HPDE6-E6E7 (cell line): ENCODE results near the gene ZBTB32.
A peak's percentile ranks its signal among the peaks of the same experiment; 100 is the strongest.
"Not testable (repeated sequence)": the region's sequence is repeated elsewhere in the genome, so short reads cannot be mapped to it uniquely, and the experiment has no call there.

Experiments used
- DNase-seq: peaks from one replicate; pipeline ENCODE4 v3.0.0; 2011; ENCODE audit warnings: missing footprints; ENCODE audit errors: extremely low spot score

Gene ZBTB32, protein sequence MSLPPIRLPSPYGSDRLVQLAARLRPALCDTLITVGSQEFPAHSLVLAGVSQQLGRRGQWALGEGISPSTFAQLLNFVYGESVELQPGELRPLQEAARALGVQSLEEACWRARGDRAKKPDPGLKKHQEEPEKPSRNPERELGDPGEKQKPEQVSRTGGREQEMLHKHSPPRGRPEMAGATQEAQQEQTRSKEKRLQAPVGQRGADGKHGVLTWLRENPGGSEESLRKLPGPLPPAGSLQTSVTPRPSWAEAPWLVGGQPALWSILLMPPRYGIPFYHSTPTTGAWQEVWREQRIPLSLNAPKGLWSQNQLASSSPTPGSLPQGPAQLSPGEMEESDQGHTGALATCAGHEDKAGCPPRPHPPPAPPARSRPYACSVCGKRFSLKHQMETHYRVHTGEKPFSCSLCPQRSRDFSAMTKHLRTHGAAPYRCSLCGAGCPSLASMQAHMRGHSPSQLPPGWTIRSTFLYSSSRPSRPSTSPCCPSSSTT

GRCh38 chr19:35704218-35704617 is at the start of gene ZBTB32:
Gene ZBTB32, plus strand, starts transcription at chr19:35704558. Its CDS starts 10,069 bp downstream, at chr19:35714627.
- no peak for DNase-seq

DNA sequence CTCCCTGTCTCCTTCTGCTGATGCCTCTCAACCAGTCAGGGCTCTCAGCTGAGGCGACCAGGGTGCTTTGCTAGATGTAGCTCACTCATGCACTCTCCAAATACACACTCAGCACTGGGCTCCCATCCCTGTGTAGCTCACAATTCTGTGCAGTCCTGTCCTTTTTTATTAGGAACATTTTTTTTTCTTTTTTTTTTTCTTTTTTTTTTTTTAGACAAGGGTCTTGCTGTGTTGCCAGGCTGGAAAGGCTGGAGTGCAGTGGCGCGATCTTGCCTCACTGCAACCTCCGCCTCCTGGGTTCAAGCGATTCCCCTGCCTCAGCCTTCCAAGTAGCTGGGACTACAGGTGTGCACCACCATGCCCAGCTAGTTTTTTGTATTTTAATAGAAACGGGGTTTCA is 49.5 kb upstream of the ZBTB32 start:
- DNase-seq = not testable (repeated sequence)

GRCh38 chr19:35655600-35655999 is 48.8 kb upstream of the ZBTB32 start:
- DNase-seq = no peak

GRCh38 chr19:35656700-35657099 is 47.7 kb upstream of the ZBTB32 start:
- DNase-seq = no peak

GRCh38 chr19:35657904-35658700 is 46.3 kb upstream of the ZBTB32 start:
- no peak for DNase-seq

DNA sequence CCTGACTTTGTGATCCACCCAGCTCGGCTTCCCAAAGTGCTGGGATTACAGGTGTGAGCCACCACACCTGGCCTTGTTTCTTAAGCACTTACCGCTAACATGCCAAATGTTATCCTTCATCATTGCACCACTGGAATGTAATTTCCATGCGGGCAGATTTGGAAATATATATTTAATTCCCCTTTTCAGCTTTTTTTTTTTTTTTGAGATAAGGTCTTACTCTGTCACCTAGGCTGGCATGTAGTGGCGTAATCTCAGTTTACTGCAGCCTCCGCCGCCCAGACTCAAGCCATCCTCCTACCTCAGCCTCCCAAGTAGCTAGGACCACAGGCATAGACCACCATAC is 42.4 kb upstream of the ZBTB32 start:
- no peak for DNase-seq

GRCh38 chr19:35663981-35664380 is 40.4 kb upstream of the ZBTB32 start:
- no peak for DNase-seq

DNA sequence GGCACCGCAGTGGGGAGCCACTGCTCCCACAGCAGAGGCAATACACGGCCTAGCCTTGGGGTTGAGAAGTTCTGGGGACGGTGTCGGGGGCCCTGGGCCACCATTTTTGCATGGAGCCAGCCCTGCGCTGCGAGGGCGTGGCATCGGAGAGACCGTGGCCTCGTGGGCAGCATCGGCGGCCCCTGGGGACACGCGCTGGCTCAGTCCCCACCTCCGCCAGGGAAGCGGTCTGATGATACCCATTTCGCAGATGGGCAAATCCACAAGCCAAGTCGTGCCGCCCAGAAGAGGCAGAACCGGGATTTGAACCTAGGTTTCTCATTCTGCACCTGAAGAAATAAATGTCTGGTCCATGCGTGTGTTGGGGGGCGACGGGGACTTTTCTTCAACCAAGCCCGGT is 39.2 kb upstream of the ZBTB32 start:
- no peak for DNase-seq

DNA sequence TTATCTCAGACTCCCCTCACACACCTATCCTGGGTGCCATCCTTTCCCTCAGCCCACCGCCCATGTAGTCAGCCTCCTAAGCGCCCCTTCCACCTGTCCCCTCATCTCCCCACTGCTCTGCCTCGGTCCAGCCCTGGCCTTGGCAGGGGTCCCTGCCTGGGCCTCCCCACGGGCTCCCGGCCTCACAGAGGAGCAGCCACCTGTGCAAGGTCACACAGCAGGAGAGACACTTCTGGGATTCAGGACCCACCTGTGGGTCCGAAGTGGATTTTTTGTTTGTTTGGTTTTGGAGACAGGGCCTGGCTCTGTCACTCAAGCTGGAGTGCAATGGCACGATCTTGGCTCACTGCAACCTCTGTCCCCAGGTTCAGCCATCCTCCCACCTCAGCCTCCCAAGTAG is 38.8 kb upstream of the ZBTB32 start:
- DNase-seq = no peak

GRCh38 chr19:35666251-35666913 is 38.0 kb upstream of the ZBTB32 start, which contains the start of gene UPK1A:
Gene UPK1A, plus strand, starts transcription at chr19:35666517. Its CDS starts 296 bp downstream, at chr19:35666813.
- no peak for DNase-seq

DNA sequence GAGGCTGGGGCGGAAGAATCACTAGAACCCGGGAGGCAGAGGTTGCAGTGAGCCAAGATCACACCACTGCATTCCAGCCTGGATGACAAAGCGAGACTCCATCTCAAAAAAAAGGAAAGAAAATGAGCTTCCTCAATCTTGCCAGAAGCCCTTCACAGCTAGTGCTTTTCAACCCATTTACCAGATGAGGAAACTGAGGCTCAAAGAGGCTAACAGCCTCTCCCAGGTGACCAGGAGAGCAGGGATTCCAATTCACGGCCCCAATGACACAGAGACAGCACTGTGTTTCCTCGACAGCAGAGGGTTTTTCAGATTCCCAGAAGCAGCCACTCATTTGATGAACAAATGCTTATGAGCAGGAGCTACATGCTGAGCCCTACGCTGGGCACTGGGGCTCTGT is 34.8 kb upstream of the ZBTB32 start:
- DNase-seq = no peak

- no peak for DNase-seq
Measured at GRCh38 chr19:35669974-35670373, 34.4 kb upstream of the ZBTB32 start.

- no peak for DNase-seq
Measured at GRCh38 chr19:35670686-35671085, 33.7 kb upstream of the ZBTB32 start.

DNA sequence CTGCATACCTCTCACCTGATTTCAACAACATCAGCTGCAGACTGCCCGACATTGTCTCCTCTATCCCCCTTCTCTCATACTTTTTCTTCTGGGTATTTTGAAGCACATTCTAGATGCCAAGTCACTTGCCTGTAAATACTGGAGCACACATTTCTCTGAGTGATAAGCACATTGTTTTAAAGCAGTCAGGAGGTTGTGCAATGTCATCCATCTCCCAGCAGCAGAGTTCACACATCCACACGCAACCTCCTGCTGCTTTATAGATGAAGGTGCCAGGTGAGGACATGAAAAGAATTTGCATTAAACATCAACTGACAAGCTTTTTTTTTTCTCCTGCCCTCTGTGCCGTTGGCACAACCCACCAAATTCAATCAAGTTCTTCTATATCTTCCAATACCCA is 32.5 kb upstream of the ZBTB32 start:
- DNase-seq = no peak

GRCh38 chr19:35673121-35673804 is 31.1 kb upstream of the ZBTB32 start:
- peak; percentile 29 for DNase-seq

DNA sequence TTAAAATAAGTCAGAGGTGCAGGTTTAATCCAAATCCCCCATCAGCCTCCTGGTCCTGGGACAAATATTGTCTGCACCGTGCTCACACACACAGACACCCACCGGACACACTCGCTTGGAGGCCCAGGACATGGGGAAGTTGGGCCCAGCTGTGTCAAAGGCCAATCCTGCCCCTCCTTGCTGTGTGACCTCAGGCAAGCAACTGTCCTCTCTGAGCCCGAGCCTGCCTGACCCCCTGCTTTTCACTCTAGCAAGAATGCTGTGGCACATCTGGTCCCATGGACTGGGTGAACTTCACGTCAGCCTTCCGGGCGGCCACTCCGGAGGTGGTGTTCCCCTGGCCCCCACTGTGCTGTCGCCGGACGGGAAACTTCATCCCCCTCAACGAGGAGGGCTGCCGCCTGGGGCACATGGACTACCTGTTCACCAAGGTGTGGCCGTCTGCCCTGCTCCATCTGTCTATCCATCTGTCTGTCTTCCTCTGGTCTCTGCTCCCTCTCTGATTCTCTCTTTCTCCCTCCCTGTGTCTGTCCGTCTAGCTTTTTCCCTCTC is 28.7 kb upstream of the ZBTB32 start:
- DNase-seq = no peak

GRCh38 chr19:35689836-35690235 is 14.5 kb upstream of the ZBTB32 start:
- no peak for DNase-seq

- DNase-seq = not testable (repeated sequence)
Measured at GRCh38 chr19:35691106-35691505, 13.3 kb upstream of the ZBTB32 start.

DNA sequence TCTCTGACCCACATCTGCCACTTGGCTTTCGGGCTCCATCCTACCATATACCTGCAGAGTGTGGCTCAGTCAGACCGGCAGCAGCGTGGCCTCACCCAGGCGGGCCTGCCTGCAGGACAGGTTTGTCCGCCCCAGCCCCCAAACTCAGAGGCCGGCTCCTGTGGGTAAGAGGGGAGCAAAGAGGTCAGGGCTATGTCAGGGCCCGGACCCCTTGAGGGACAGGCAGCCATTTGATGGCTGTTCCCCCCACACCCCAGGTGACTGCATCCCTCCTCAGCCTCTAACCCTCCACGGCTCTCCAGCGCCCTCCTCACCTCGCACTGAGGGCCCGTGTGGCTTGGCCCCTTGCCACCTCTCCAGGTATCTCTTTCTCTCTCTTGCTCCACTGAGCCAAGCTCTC is 12.3 kb upstream of the ZBTB32 start:
- no peak for DNase-seq

DNA sequence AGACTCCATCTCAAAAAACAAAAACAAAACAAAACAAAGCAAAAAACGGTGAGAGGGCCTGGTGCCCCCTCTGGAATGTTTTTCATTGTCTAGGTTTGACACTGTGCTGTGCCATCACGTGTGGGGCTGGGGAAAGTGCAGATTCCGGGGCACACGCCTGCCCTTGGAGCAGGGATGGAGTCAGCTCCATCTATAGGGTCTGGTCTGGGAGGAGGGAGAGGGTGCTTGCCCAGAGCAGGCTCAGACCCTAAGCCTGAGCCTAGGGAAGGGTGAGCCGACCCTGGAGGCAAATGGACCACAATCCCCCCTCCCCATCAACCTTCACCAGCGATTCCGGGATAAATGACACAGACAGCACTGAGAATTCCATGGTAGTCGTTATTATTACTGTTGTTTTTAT is 10.9 kb upstream of the ZBTB32 start:
- DNase-seq = no peak

GRCh38 chr19:35693835-35694599 is 10.3 kb upstream of the ZBTB32 start:
- peak; percentile 90 for DNase-seq
